LNCAP (cell line): ENCODE data around the gene CATSPERB.

Source experiments
- TF ChIP-seq, protein P1 (sequence below): fragments of 450-650 bp; IDR thresholded peaks from 2 replicates; pipeline ENCODE4 v1.5.1; 2017; ENCODE audit warnings: mild to moderate bottlenecking

CATSPERB gene

DNA sequence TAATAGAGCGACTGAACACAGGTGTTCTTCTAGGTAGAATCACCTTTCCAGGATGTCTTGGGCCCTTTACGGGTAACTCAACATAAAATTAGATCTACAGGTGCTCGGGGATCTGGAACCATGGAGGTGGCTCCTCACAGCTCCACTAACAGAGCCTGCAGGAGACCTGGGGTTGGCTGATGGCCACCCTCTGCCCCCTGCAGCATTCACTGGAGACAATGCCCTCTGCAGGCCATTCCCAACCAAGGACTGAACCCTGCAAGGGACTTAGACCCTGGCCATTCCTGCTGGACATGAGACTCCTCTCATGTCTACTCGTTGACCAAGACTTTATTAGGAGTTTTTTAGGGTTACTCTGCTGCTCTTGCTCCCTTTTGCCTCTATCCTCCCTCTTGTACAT is 163.3 kb downstream of the CATSPERB start:
- TF ChIP-seq, protein P1, sequence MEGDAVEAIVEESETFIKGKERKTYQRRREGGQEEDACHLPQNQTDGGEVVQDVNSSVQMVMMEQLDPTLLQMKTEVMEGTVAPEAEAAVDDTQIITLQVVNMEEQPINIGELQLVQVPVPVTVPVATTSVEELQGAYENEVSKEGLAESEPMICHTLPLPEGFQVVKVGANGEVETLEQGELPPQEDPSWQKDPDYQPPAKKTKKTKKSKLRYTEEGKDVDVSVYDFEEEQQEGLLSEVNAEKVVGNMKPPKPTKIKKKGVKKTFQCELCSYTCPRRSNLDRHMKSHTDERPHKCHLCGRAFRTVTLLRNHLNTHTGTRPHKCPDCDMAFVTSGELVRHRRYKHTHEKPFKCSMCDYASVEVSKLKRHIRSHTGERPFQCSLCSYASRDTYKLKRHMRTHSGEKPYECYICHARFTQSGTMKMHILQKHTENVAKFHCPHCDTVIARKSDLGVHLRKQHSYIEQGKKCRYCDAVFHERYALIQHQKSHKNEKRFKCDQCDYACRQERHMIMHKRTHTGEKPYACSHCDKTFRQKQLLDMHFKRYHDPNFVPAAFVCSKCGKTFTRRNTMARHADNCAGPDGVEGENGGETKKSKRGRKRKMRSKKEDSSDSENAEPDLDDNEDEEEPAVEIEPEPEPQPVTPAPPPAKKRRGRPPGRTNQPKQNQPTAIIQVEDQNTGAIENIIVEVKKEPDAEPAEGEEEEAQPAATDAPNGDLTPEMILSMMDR = 0 out of 2 replicates have a peak, but pooled peaks have one; percentile 5

DNA sequence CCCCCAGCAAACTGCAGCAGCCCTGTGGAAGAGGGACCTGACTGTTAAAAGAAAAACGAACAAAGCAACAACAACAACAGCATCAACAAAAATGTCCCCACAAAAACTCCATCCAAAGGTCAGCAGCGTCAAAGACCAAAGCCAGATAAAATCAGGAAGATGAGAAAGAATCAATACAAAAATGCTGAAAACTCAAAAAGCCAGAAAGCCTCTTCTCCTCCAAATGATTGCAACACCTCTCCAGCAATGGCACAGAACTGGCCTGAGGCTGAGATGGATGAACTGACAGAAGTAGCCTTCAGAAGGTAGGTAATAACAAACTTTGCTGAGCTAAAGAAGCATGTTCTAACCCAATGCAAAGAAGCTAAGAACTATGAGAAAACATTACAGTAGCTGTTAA is 176.4 kb downstream of the CATSPERB start:
- TF ChIP-seq, protein P1 = no peak

DNA sequence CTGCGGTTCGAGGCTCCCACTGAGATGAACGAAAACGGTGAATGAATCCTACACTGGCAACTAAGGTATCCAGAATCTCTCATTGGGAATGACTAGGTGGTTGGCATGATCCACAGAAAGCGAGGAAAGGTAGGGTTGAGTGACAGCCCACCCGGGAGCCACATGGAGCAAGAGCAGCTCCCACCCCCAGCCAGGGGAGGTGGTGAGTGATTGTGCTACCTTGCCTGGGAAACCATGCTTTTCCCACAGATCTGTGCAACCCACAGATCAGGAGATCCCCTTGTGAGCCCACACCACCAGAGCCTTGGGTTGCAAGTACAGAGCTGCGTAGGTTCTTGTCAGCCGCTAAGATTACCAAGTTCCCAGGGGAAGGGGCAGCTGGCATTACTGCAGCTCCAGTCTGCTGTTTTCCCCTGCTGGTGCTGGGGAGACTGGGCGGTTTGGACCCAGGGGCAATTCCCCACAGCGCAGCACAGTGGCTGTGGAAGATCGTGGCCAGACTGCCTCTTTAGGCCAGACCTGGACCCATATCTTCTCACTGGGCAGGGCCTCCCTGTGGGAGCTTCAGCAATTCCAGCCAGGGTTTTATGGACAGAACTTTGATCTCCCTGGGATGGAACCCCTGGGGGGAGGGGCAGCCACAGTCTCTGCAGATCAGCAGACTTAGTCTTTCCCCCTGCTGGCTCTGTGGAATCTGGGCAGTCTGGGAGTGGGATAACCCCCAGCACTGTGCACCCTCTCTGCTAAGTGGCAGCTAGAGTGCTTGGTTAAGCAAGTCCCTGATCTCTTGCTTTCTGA is 177.2 kb downstream of the CATSPERB start:
- TF ChIP-seq, protein P1 = no peak

GRCh38 chr14:91548108-91548507 is 183.8 kb downstream of the CATSPERB start:
- TF ChIP-seq, protein P1 = no peak

GRCh38 chr14:91545946-91546716 is 185.8 kb downstream of the CATSPERB start:
- TF ChIP-seq, protein P1 = no peak

DNA sequence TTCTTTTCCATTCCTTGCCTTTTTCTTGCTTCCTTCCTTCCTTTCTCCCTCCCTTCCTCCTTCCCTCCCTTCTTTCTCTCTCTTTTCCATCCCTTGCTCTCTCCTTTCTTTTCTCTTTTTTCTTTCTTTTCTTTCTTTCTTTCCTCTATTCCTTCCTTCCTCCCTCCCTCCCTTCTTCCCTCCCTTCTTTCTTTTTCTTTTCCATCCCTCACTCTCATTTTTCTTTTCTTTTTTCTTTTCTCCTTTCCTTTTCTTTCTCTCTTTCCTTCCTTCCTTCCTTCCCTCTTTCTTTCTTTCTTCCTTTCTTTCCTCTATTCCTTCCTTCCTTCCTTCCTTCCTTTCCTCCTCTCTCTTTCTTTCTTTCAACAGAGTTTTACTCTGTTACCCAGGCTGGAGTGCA is 186.7 kb downstream of the CATSPERB start:
- TF ChIP-seq, protein P1 = no peak

GRCh38 chr14:91536327-91536726 is 195.6 kb downstream of the CATSPERB start:
- TF ChIP-seq, protein P1 = no peak
